ENCODE measurements around the gene TEX51. TPM values are rescaled to one million over a fixed set of nuclear protein-coding genes. Genes with fewer than 3 reads are reported as not detected.

Gene TEX51
- total RNA-seq = not detected in 2 replicates

DNA sequence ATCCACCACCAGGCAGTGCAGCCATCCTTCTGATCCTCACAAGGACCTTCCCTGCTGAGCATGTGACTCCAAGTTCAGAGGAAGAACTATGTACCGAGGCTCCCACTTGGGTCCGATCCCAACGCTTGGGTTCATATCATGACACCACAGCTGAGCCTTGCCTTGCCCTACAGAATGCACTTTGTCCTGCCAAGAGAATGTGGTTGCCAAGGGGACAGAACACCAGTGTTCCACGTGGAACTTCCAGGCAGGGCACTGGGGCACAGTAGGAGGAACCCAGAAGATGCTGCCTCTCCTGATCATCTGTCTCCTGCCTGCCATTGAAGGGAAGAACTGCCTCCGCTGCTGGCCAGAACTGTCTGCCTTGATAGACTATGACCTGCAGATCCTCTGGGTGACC is at the start of gene TEX51:
TEX51 (plus strand) TSS at position 255 of the 400 bp plus-strand sequence; CDS start at position 284, 29 bp downstream.
- no peak for DNase-seq (ENCODE audit: low read depth in 2 of 2)

DNA sequence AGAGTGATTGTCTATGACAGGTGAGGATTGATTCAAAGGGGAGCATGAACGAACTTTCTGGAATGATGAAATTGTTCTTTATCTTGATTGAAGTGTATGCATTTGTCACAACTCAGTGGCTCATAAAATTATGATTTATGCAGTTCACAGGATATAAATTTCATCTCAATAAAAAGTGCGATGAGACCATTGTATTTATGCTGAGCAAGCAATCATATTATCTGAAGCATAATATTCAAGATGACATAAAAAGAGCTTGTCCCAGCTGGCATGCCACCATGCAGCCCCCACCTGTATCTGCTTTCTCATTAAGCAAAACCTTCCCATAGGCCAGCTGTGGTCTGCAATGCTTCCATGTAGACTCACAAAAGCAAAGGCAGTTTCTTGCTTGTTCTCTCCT is 49.6 kb upstream of the TEX51 start:
- DNase-seq (ENCODE audit: low read depth in 2 of 2) = no peak

DNA sequence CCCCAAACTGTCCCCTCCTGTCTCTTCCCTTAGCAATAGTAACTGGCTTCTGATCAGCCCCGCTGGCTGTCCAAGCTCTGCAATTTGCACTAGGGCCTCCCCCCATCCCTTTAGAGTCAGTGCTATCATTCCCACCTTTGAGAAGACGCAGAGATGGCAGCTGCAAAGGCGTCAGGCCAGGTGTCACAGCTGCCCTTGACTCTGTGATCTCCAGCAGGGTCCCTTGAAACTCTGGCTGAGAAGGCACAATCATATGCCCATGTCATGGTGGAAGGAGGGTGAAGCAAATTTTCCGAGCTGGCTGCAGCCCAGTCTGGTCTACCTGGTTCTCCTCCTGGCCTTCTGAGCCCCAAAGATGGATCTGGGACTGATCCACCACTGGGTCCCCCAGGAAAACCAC is 49.2 kb upstream of the TEX51 start:
- no peak for DNase-seq (ENCODE audit: low read depth in 2 of 2)

DNA sequence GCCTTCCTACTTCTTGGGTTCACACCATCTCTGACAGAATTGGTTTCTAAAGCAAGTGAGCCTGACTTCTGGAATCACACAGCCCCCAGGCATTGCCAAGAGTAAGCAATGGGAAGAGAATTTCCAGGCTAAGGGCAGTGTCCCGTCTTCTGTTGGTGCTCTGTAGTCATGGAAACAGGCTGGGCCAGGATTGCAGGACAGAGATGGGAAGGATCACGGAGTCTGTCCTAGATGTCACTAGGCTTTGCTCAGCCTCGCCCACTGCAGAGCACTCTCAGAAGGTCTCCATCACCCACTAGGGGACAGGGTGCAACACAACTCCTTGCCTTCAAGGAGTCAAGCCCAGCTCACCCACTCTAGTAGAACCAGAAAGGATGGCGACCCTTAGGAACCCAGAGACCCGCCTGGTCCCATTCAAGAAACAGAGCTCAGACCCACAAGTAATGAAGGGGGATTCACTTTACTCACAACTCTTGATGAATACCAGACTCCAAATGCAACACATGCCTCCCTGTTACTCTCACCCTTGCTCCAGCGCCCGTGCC is 48.6 kb upstream of the TEX51 start:
- no peak for DNase-seq (ENCODE audit: low read depth in 2 of 2)

DNA sequence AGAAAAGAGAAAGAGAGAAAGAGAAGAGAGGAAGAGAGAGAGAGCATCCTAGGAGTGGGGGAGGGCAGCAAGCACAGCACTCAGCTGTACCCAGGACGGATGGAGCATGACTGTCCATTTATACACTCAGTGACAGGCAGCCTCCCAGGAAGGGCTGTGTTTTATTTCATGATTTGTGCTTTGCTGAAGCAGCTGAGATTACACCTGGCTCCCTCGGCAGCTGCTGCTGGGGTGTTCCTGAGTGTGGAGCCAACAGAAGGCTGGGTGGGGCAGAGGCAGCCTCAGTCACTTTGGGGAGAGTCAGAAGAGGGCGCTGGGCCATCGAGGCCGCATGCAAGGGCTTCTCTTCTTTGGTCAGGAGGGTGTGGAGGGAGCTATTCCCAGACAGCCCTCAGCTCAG is 47.8 kb upstream of the TEX51 start:
- DNase-seq (ENCODE audit: low read depth in 2 of 2) = no peak

DNA sequence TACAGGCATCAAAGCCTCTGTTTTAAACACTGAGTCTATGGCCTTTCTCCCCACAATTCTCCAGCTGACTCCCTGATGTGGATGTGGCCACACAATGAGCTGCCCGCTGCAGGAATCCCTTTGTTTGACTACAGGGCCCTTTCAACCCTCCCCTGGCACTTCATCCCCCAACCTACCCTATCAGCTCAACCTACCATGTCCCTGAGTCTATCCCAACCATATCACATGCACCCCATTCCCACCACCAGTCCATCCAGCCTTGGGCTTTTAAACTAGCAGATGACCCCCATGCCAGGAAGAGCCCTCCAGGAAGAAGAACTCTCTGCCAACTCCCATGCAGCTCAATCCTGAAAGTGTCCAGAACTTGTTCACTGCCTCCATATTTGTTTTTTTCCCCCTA is 46.9 kb upstream of the TEX51 start:
- DNase-seq (ENCODE audit: low read depth in 2 of 2) = no peak

DNA sequence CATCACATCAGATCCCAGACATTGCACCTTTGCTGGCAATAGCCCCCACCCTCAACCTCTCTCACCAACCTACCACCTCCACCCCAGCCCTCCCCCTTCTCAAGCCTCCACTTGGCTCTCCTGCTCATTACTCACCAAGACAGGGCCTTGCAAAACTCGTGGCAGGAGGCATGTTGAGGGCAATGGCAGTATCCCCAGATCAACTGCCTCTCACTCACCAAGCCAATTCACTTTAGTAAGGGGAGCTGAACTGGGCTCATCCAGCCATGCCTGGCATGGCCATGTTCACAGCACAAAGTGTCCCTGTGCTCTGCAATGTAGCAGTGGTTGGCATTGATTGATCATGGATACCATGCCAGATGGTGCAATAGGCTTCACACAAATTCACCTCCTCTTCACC is 46.3 kb upstream of the TEX51 start:
- DNase-seq (ENCODE audit: low read depth in 2 of 2) = no peak

DNA sequence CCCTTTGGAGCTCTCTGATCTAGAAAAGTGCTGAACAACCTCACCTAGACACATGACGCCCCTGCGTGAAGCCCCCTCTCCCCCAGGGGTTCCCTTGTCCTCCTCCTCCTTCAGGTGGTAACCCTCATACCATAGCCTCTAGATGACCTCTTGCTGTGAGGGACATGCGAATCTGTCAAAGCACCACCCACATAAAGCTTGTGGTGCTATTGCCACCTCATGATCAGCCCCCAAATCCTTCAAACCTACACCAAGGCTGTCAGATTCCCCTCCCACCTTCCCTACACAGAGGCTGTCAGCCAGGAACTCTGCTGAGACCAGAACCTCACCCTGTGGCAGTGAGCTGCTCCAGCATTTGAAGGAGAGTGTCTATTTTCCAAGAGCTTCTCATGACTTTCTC is 43.1 kb upstream of the TEX51 start:
- DNase-seq (ENCODE audit: low read depth in 2 of 2) = no peak

DNA sequence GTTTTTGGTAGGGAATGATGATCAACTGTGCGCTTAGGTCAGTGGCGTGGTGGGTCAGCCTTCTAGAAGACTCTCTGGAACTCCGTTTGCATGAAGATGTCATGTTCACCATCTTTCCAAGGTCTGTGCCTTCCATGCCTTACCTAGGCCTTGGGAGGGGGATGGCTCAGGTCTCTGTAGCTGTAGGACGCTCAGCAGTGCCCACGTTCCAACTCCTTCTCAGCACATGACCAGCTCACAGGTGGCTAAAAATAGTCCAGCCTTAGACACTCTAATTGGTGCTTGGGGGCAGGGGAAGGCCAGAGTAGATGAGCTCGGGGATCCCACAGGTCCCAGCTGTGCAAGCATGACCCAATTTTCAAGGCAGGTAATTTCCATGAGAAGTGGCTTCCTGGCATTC is 42.3 kb upstream of the TEX51 start:
- DNase-seq (ENCODE audit: low read depth in 2 of 2) = no peak

DNA sequence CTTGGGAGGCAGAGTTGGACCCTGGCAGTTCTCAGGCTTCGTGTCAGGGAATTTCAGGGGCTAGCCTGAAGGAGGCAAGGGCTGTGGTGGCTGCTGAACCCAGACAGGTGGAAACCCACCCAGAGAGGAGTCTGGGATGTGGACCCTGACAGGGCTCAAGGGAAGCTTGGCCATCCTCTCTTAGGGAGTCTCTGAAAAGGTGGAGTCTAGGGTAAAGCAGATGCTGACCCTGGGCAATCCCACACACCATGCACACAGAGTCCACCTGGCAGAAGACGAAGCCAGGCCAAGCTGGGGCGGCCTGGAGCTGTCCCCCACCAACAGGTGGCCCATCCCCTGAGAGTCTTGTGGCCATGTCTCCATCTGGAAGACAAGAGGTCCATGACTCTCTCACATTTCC is 41.2 kb upstream of the TEX51 start:
- no peak for DNase-seq (ENCODE audit: low read depth in 2 of 2)

DNA sequence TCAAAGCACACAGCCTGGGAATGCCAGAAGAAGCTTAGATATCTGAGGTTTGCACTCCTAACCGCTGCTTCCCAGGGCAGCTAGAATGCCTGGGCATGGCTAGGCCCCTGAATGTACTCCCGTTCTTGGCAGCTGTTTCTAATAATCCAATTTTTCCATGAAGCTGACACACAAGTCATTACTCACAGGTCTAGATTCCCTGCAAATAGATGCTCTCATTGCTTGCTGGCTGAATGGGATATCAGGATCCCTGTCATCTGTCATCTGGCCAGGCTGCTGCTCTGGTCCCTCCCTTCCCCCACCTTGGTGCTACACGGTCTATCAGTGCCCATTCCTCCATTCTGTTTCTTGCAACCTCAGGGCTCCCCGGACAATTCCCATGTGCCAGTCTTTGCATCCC is 40.7 kb upstream of the TEX51 start:
- no peak for DNase-seq (ENCODE audit: low read depth in 2 of 2)

DNA sequence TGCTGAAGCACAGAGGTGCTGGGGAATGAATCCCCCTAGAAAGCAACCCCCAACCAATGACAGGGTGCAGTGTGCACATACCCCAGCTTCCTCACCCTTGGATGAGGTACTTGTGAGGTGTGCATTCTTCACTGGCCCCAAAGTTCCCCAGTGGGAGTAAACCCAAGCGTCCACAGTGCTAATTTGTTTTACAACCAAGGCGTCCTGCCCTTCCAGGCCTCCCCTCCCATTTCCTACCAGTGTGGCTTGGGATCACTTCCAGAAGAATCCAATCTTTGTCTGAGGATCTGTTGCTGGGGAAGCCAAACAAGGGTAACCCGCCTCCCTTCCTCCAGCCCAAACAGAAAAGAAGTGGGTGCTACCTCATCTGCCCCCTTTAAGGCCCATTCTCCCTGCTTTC is 40.3 kb upstream of the TEX51 start:
- DNase-seq (ENCODE audit: low read depth in 2 of 2) = no peak

DNA sequence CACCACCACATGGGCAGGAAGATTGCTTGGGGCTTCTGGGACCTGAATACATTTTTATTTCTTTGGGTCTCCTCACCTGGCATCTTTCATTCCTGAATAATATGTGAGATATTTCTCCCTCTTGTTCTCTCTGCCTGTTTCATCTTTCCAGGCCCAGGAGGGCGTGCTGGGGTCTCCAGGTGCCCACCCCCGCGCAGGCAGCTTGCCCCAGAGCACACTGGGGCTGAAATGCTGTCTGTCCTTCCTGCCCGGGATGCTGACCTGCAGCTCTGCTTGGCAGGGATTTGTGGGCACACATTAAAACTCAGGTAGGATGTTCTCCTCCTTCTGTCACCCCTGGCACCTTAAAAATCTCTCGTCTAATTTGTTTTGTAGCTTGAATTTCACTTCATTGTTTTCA is 39.7 kb upstream of the TEX51 start:
- no peak for DNase-seq (ENCODE audit: low read depth in 2 of 2)

DNA sequence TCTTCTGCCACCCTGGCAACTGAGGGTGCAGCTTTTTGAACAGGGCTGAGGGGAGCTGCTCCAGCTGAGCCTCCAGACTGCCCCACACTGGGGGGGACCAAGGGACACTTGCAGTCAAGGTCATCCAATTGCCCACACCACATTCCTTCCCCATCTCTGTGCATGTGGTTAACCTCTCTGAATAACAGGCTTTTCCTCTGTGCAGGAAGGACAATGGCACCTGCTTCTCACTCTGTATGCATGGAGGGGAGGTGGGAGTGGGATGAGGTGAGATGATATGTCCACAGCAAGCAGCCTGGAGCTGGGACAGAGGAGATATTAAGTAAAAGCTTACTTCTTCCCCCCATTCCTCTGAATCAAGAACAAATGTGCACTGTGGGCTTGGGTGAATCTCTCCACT is 39.1 kb upstream of the TEX51 start:
- no peak for DNase-seq (ENCODE audit: low read depth in 2 of 2)

DNA sequence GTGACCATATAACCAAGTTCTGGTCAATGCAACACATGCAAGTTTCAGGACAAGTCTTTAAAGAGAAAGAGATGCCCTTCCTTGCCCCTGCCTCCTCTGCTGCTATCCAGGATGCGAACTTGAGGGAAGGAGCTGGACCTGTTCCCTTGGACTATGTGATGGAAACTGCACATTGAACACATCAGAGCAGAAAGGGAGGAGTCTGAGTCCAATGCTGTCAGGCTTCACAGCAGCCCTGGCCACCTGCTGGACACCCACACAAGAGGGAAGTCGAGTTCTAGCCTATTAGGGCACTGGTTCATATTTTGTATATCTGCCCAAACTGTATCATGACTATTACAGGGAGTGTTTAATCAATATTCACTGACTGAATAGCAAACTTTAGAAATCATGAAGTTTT is 38.3 kb upstream of the TEX51 start:
- no peak for DNase-seq (ENCODE audit: low read depth in 2 of 2)

DNA sequence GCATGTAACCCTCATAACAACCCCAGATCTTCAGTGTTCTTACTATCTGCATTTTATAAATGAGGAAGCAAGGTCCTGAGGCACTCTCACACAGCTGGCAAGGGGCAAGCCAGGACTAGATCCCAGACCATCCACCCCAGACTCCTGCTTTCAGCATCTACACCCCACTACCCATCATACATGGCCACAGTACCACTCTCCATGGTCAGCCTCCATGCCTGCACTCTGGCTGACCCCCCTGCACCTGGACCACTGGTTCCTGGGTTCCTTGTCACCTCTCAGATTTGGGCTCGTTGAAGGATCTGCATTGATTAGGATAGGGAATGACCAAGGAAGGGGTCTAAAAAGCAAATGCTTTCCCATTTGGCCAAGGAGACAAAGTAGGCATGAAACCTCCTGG is 36.0 kb upstream of the TEX51 start:
- no peak for DNase-seq (ENCODE audit: low read depth in 2 of 2)

DNA sequence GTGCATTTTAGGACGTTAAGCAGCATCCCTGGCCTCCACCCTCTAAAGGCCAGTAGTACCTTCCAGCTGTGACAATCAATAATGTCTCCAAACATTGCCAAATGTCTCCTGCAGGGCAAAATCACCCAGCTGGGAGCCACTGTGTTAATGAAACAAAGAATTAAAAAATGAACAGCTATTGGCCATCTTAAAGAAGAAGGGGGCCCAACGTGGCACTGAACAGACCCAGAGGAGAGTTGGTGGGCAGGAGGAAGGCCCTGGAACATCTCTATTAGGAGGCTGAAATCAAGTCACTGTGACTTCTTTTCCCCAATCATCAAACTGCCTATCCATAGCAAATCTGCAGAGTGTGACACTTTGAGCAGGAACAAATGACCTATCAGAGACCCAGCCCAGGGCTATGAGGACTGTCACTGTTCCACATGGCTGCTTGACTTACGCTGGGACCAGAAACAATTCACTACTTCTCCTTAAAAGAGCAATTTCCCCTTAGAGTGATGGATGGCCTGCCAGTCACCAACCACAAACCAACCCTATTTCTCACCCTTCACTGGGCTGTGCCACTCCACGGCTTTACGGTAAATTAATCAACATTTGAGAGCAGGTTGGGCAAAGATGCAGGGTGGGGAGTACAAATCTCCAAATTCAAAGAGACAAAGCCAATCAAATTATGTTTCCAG is 35.2 kb upstream of the TEX51 start:
- no peak for DNase-seq (ENCODE audit: low read depth in 2 of 2)

DNA sequence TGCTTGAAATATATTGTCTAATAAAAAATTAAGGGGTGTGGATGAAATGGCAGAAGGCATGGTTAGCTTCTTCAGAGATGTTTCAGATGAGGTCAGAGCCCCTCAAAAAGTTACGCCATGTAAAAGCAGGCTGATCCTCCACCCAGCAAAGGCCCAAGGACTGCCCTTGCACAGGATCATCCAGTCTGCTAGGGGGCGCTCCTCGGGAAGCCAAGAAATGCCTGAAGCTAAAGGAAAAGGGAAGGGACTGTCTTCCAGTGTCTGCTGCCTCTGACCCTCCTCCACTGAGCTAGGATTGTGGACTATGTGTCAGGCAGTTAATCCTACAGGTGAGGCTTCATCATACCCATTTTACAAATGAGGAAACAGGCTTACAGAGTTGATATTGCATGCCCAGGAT is 33.8 kb upstream of the TEX51 start:
- DNase-seq (ENCODE audit: low read depth in 2 of 2) = no peak

DNA sequence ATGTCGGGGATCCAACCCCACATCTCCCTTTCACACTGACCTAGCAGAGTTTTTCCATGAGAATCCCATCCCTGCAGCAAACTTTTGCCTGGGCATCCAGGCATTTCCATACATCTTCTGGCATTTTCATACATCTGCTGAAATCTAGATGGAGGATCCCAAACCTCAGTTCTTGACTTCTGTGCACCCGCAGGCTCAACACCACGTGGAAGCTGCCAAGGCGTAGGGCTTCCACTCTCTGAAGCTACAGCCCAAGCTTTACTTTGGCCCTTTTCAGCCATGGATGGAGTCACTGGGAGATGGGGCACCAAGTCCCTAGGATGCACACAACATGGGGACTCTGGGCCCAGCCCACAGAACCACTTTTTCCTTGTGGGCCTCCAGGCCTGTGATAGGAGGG is 32.2 kb upstream of the TEX51 start:
- no peak for DNase-seq (ENCODE audit: low read depth in 2 of 2)

DNA sequence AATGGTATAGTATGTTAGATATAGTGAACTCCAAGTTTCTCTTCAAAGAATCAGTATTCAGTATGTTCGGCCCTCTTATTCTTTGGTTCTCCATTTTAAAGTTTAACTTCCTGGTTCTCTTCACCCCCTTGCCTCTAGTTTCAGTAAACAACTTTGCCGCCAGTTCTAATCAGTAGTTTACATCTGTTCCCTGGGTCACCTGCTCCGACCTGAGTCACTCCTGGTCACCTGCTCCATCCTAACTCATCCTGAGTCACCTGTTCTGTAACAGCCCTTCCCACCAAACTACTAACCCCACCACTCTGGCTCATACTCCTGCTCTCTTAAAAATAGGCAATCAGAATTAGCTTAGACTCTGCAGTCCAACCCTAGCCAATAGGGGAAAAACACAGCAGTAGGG is 23.7 kb upstream of the TEX51 start:
- DNase-seq (ENCODE audit: low read depth in 2 of 2) = no peak

DNA sequence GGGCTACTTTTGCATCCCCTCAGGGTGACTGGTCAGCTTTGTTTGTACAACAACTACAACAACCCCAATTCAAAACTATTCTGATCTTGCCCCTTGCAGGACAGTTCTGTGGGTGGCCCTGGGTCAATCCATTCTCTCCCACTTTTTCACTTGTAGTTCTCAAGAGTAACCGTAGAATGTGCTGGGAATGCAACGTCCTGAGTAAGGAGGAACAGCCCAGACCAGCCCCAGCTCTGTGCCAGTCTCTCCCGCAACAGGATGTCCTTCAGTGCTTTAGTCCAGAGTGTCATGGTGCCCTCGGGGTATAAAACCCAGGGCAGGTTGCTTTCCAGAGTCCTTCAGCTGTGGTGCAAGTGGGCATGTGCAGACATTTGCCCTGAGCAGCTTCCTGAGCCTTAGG is 22.1 kb upstream of the TEX51 start:
- DNase-seq (ENCODE audit: low read depth in 2 of 2) = no peak

DNA sequence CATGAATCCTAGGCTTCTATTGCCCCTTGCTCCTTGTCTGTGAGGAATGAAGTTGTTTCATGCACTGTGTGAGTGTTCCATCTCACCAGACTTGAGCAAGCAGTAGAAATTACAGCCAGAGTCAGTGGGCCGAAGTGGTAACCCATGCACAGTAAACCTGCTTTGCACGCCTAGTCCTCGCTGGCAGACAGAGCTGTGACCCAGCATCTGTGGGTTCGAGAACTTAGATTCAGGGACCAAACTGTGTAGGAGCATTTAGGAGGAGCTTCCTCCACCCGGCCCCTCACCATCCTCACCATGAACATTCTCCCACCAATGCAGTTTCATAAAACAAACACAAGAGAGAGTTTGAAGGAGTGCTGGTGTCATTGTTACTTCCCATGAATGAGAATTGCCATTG is 21.6 kb upstream of the TEX51 start:
- no peak for DNase-seq (ENCODE audit: low read depth in 2 of 2)

DNA sequence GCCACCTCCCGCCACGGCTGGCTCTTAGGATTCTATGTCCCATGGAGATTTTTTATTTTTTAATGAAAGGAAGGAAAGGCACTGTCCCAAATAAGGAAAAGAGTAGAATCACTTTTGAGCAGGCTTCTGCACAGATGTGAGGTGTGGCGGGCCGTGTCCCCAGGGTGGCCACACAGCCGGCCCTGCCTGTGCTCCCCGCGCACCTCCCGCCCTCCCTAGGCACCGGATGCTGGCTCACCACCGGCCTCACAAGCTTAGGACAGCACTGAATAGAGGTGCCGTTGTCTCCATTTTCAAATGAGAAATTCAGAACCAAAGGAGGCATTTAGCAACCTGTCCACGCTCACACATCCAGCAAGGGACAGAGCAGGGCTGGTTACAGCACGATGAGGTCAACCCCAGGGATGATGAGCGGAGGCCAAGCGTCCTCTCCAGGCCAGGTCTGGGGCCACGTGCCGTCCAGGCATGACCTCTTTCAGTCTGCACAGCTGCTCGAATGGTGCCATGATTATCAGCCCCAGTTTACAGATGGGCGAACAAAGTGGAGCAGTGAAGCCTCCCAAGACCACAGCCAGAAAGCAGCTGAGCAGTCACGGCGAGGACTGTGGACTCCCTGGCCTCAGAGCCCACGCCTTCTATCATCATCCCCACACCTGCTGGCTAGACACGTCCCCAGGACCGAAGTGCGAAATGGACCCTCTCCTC is 20.7 kb upstream of the TEX51 start:
- no peak for DNase-seq (ENCODE audit: low read depth in 2 of 2)

All from dermis microvascular lymphatic vessel endothelial cell (primary cell).